ENCODE measurements around the gene LIPI. TPM values are rescaled to one million over a fixed set of nuclear protein-coding genes. Genes with fewer than 3 reads are reported as not detected.

LIPI gene
- total and polyA plus RNA-seq, 4 experiments from 2014 or later: not detected

DNA sequence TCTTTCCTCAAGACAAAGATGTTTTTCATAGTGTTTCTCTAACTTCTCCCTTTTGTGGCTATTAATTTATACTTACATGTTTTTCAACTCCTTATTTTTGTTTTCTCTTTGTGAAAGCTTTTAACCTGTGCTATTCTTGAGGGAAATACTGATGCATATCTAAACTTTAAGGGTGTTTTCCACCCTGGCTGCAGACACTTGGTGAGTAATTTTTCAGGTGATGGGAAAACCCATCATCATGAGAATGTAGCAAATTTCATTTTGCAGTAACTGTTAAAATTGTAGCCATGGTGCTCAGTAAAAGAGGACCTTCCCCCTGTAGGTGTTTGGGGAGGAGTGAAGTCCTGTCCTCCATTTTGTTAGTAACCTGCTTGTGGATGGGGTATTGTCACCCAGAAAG lies 124.2 kb downstream of the LIPI start:
- Mint-ChIP-seq H3K27me3 (no peaks in the 10 kb centered on the region), H3K36me3 (no peaks in the 10 kb centered on the region), H3K4me1 (no peaks in the 10 kb centered on the region), H3K4me3 (no peak overlapping the region), H3K27ac (no peak overlapping the region), H3K9me3 (peaks cover 0 to 16% (median 5%) of the 10 kb centered on the region in 8 donors)
- intact Hi-C loops (cut with micrococcal nuclease): no loop called here
- Histone ChIP-seq H3K9me3 (ENCODE audit: control insufficient read depth in 1 of 2, low read length in 2 of 2) (no peaks in the 10 kb centered on the region), H3K4me1 (ENCODE audit: insufficient read depth, low read length) (no peaks in the 10 kb centered on the region), H3K4me3 (ENCODE audit: low read length in 2 of 2) (no peak overlapping the region), H3K27ac (ENCODE audit: low read depth, low read length) (no peak overlapping the region), H3K27me3 (ENCODE audit: insufficient read depth, low read length) (no peaks in the 10 kb centered on the region), H3K36me3 (ENCODE audit: insufficient read depth, low read length) (no peaks in the 10 kb centered on the region)
- CTCF ChIA-PET (ENCODE audit: partially characterized antibody): no interaction called here
- DNase-seq: no peak
- POLR2A ChIA-PET (ENCODE audit: partially characterized antibody): no interaction called here

DNA sequence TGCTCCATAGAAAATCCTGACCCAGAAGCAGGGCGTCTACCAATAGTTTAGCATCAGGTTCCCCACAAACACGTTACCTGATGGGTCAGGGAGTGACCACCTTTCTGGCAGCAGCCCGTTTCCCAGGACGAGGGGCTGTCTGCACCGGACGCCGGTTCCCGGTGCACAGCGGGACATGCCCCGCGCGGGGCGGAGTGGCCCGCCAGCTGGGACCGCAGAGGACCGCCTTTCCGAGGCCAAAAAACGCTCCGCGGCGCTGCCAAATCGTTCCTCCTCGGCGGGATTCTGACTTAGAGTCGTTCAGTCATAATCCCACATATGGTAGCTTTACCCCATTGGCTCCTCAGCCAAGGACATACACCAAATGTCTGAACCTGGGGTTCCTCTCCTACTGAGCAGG lies 126.1 kb downstream of the LIPI start:
- no peak overlapping the region for H3K4me3 ChIP-seq (ENCODE audit: low read length in 2 of 2)
- CTCF ChIA-PET (ENCODE audit: partially characterized antibody): no interaction called here
- H3K9me3 ChIP-seq (ENCODE audit: control insufficient read depth in 1 of 2, low read length in 2 of 2): no peaks in the 10 kb centered on the region
- H3K4me1 ChIP-seq (ENCODE audit: insufficient read depth, low read length): no peaks in the 10 kb centered on the region
- H3K27ac Mint-ChIP-seq: no peak overlapping the region
- POLR2A ChIA-PET (ENCODE audit: partially characterized antibody): no interaction called here
- no peaks in the 10 kb centered on the region for H3K4me1 Mint-ChIP-seq
- no peaks in the 10 kb centered on the region for H3K36me3 ChIP-seq (ENCODE audit: insufficient read depth, low read length)
- H3K27me3 ChIP-seq (ENCODE audit: insufficient read depth, low read length): no peaks in the 10 kb centered on the region
- no peaks in the 10 kb centered on the region for H3K36me3 Mint-ChIP-seq
- no peak for DNase-seq
- H3K27ac ChIP-seq (ENCODE audit: low read depth, low read length): no peak overlapping the region
- H3K27me3 Mint-ChIP-seq: no peaks in the 10 kb centered on the region
- H3K4me3 Mint-ChIP-seq: no peak overlapping the region
- intact Hi-C loops (cut with micrococcal nuclease): no loop called here
- peaks cover 0 to 20% (median 6%) of the 10 kb centered on the region in 8 donors for H3K9me3 Mint-ChIP-seq

DNA sequence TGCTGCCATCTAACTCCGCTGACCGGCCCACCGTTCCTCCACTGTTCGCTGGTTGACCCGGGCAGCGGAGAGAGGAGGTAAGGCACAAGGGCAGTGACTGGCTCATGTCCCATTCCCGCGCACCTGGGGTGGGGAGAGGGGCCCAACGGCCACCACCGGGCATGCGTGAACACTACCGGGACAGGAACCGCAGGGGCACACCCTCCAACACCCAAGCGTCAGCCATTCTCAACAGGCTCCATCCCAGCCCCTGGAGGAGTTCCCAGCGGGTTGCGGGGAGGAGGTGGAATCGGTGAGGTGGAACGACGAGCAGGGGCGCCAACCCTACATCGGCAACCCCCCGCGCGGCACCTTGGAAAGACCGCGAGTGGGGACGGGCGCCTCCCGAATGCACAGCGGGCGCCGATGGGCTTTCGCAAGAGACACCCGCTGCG lies 126.7 kb downstream of the LIPI start:
- Histone ChIP-seq H3K4me3 (ENCODE audit: low read length in 2 of 2) (no peak overlapping the region), H3K27me3 (ENCODE audit: insufficient read depth, low read length) (no peaks in the 10 kb centered on the region), H3K36me3 (ENCODE audit: insufficient read depth, low read length) (no peaks in the 10 kb centered on the region), H3K4me1 (ENCODE audit: insufficient read depth, low read length) (no peaks in the 10 kb centered on the region), H3K9me3 (ENCODE audit: control insufficient read depth in 1 of 2, low read length in 2 of 2) (no peaks in the 10 kb centered on the region), H3K27ac (ENCODE audit: low read depth, low read length) (no peak overlapping the region)
- Mint-ChIP-seq H3K4me1 (no peaks in the 10 kb centered on the region), H3K4me3 (no peak overlapping the region), H3K27me3 (no peaks in the 10 kb centered on the region), H3K36me3 (no peaks in the 10 kb centered on the region), H3K27ac (no peak overlapping the region), H3K9me3 (peaks cover 0 to 24% (median 6%) of the 10 kb centered on the region in 8 donors)
- ChIA-PET POLR2A (ENCODE audit: partially characterized antibody) (no interaction called here), CTCF (ENCODE audit: partially characterized antibody) (no interaction called here)
- peak in 1 of 5 donors; percentile 9 for DNase-seq
- intact Hi-C loops (cut with micrococcal nuclease): no loop called here

DNA sequence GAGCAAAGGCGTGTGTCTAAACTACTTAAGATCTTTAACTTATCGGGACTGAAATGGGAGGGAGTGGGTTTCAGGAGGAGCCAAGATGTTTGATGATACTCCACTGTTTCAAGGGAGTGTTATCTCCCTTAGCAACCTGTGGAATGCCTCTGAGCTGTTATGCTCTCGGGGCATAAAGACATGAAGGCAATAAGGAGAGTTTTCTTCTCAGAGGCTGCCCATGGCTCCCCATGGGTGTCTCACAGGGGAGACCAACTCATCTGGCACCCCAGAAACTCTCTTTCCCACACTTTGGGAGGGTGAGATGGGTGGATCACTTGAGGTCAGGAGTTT lies 130.0 kb downstream of the LIPI start:
- Mint-ChIP-seq H3K27me3 (no peaks in the 10 kb centered on the region), H3K4me1 (peaks cover 0 to 1% (median 0%) of the 10 kb centered on the region in 4 donors), H3K9me3 (peaks cover 0 to 34% (median 17%) of the 10 kb centered on the region in 8 donors), H3K36me3 (no peaks in the 10 kb centered on the region), H3K4me3 (no peak overlapping the region), H3K27ac (no peak overlapping the region)
- no peak for DNase-seq
- Histone ChIP-seq H3K27me3 (ENCODE audit: insufficient read depth, low read length) (no peaks in the 10 kb centered on the region), H3K4me1 (ENCODE audit: insufficient read depth, low read length) (no peaks in the 10 kb centered on the region), H3K36me3 (ENCODE audit: insufficient read depth, low read length) (no peaks in the 10 kb centered on the region), H3K9me3 (ENCODE audit: control insufficient read depth in 1 of 2, low read length in 2 of 2) (no peaks in the 10 kb centered on the region), H3K4me3 (ENCODE audit: low read length in 2 of 2) (no peak overlapping the region), H3K27ac (ENCODE audit: low read depth, low read length) (no peak overlapping the region)
- POLR2A ChIA-PET (ENCODE audit: partially characterized antibody): no interaction called here
- CTCF ChIA-PET (ENCODE audit: partially characterized antibody): interaction anchor here (1.0 kb wide), 1 partner anchor 14 kb away, joined by 3 read pairs; no protein-coding TSS in a partner anchor
- intact Hi-C loops (cut with micrococcal nuclease): no loop called here

DNA sequence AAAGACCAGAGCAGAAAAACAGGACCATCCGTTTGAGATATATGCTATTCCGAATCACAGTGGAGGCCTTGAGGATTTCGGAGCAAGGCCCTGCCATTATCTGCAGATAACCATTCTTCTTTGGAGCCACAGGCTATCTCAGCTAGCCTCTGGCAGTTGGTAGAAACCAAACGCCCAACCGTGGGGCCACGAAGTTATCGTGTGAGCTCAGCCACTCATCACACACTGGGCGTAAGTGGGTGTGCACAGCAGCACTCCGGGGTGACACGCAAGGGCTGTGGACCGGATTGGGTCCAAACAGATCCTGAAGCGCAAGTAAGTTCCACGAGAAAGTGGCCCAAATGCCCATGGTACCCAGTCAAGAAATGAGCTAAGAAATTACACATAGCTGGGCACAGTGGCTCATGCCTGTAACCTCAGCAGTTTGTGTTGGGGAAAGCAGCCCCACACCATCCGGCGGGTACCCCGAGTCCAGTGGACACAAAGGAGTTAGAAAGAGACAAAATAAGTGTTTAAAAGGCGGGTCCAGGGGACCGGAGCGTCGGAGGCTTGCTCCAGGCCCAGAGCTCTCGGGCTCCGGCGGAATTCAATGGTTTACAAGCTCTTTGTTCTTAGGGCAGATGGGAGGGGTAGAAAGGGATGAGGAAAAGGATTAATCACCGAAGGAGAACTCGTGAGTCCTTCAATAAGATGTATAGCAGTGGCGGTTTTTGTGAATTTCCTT lies 130.6 kb downstream of the LIPI start:
- DNase-seq: no peak
- Histone ChIP-seq H3K4me3 (ENCODE audit: low read length in 2 of 2) (no peak overlapping the region), H3K9me3 (ENCODE audit: control insufficient read depth in 1 of 2, low read length in 2 of 2) (no peaks in the 10 kb centered on the region), H3K4me1 (ENCODE audit: insufficient read depth, low read length) (no peaks in the 10 kb centered on the region), H3K27ac (ENCODE audit: low read depth, low read length) (no peak overlapping the region), H3K36me3 (ENCODE audit: insufficient read depth, low read length) (no peaks in the 10 kb centered on the region), H3K27me3 (ENCODE audit: insufficient read depth, low read length) (no peaks in the 10 kb centered on the region)
- CTCF ChIA-PET (ENCODE audit: partially characterized antibody): interaction anchor here (1.0 kb wide), 2 partner anchors 15 to 30 kb away, joined by 3 read pairs; no protein-coding TSS in a partner anchor
- POLR2A ChIA-PET (ENCODE audit: partially characterized antibody): no interaction called here
- Mint-ChIP-seq H3K27me3 (no peaks in the 10 kb centered on the region), H3K4me1 (peaks cover 0 to 1% (median 0%) of the 10 kb centered on the region in 4 donors), H3K9me3 (peaks cover 0 to 34% (median 17%) of the 10 kb centered on the region in 8 donors), H3K27ac (no peak overlapping the region), H3K4me3 (no peak overlapping the region), H3K36me3 (no peaks in the 10 kb centered on the region)
- intact Hi-C loops (cut with micrococcal nuclease): no loop called here

DNA sequence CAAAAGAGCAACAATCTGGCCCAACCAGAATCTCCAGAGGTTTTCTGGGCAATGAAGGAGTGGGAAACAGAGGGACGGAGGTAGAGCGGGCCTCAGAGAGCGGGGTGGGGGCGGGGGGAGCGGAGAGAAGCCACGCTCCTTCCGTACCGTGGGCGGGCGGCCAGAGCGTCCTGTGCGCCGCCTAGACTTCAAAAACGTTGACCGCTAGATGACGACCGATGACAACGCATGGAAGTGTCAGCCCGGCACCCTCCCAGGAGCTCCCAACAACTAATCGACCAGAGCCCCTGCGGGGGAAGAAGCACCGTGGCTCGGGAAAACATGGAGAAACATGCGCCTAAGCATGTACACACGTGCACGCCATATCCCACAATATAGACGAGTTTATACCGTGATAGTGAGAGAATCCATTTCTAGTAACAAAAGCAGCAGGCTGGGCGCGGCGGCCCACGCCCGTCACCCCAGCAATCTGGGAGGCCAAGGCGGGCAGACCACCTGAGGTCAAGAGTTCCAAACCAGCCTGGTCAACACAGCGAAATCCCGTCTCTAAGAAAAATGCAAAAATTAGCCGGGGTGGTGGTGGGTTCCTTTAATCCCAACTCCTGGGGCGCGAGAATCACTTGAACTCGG lies 131.9 kb downstream of the LIPI start:
- no peak for DNase-seq
- H3K27ac ChIP-seq (ENCODE audit: low read depth, low read length): no peak overlapping the region
- H3K4me3 Mint-ChIP-seq: no peak overlapping the region
- peaks cover 0 to 34% (median 17%) of the 10 kb centered on the region in 8 donors for H3K9me3 Mint-ChIP-seq
- H3K4me1 Mint-ChIP-seq: peaks cover 0 to 1% (median 0%) of the 10 kb centered on the region in 4 donors
- H3K27me3 Mint-ChIP-seq: no peaks in the 10 kb centered on the region
- H3K4me1 ChIP-seq (ENCODE audit: insufficient read depth, low read length): no peaks in the 10 kb centered on the region
- ChIA-PET CTCF (ENCODE audit: partially characterized antibody) (interaction anchor here (1.0 kb wide), 1 partner anchor 31 kb away, joined by 3 read pairs; no protein-coding TSS in a partner anchor), POLR2A (ENCODE audit: partially characterized antibody) (no interaction called here)
- H3K4me3 ChIP-seq (ENCODE audit: low read length in 2 of 2): no peak overlapping the region
- no peaks in the 10 kb centered on the region for H3K9me3 ChIP-seq (ENCODE audit: control insufficient read depth in 1 of 2, low read length in 2 of 2)
- no peak overlapping the region for H3K27ac Mint-ChIP-seq
- intact Hi-C loops (cut with micrococcal nuclease): no loop called here
- H3K27me3 ChIP-seq (ENCODE audit: insufficient read depth, low read length): no peaks in the 10 kb centered on the region
- no peaks in the 10 kb centered on the region for H3K36me3 ChIP-seq (ENCODE audit: insufficient read depth, low read length)
- H3K36me3 Mint-ChIP-seq: no peaks in the 10 kb centered on the region

DNA sequence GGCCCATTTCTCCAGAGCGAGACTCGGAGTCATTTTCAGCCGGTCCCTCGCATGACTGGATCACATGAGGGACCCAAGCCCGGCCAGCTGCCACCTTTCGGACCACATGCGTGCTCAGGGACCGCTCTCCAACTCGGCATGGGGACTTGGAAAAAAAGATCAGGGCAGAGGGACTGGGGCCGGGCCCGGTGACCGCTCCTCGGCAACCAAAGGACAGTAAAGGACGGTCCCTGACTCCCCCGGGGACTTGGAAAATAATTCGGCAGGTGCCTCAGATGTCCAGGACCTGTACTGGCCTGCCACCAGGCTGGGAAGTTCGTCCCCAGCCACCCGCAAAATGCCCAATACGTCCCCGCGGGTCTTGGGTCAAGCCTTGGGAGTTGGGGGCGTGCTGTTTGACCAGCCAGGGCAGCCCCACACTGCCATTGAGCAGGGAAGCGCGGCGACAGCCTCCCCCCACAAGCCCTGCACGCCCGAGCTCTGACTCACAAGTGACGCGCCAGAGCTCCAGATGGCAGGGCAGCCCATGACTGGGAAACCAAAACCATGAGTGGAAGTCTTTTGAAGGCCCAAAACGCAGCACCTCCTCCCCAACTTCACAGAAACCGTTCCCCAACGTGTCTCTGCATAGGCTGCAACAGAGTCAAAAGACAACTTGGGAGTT lies 134.5 kb downstream of the LIPI start:
- no peaks in the 10 kb centered on the region for H3K27me3 ChIP-seq (ENCODE audit: insufficient read depth, low read length)
- H3K36me3 ChIP-seq (ENCODE audit: insufficient read depth, low read length): no peaks in the 10 kb centered on the region
- Mint-ChIP-seq H3K4me1 (peaks cover 0 to 1% (median 0%) of the 10 kb centered on the region in 4 donors), H3K36me3 (no peaks in the 10 kb centered on the region), H3K4me3 (peak overlapping the region in 4 of 8 donors; percentile 44 to 89 (median 58)), H3K27ac (peak overlapping the region in 5 of 7 donors; percentile 32 to 90 (median 60)), H3K9me3 (peaks cover 0 to 26% (median 12%) of the 10 kb centered on the region in 8 donors), H3K27me3 (no peaks in the 10 kb centered on the region)
- intact Hi-C loops (cut with micrococcal nuclease): no loop called here
- ChIA-PET CTCF (ENCODE audit: partially characterized antibody) (no interaction called here), POLR2A (ENCODE audit: partially characterized antibody) (no interaction called here)
- DNase-seq: no peak
- H3K9me3 ChIP-seq (ENCODE audit: control insufficient read depth in 1 of 2, low read length in 2 of 2): no peaks in the 10 kb centered on the region
- H3K4me3 ChIP-seq (ENCODE audit: low read length in 2 of 2): no peak overlapping the region
- H3K4me1 ChIP-seq (ENCODE audit: insufficient read depth, low read length): no peaks in the 10 kb centered on the region
- H3K27ac ChIP-seq (ENCODE audit: low read depth, low read length): no peak overlapping the region

Measured in CD4-positive, alpha-beta memory T cell (primary cell).